Measurements from ENCODE around the gene GINS3. TPM values are rescaled to one million over a fixed set of nuclear protein-coding genes. Genes with fewer than 3 reads are reported as not detected.
A peak's percentile ranks its signal among the peaks of the same experiment; 100 is the strongest.

GINS3 gene
- polyA plus RNA-seq, 3 donors, result 0.79 to 1.8 (median 1.4) TPM

- no peak overlapping the region for H2AFZ ChIP-seq (ENCODE audit: insufficient read depth, low read depth, low read length, poor library complexity, severe bottlenecking)
- no CpG with 5 or more reads among the region's 2 CpGs for WGBS (ENCODE audit: insufficient coverage)
- no peaks in the 10 kb centered on the region for H4K20me1 ChIP-seq (ENCODE audit: insufficient read depth, low read length)
- H3K36me3 Mint-ChIP-seq, result no peaks in the 10 kb centered on the region
- H3K27me3 Mint-ChIP-seq (ENCODE audit: low read depth in 3 of 3), result peaks cover 17 to 59% (median 29%) of the 10 kb centered on the region in 3 donors
- peaks cover 3 to 18% of the 10 kb centered on the region in 2 donors for H3K27me3 ChIP-seq (ENCODE audit: control insufficient read depth in 2 of 2, insufficient read depth in 2 of 2, low read length in 2 of 2)
- H3K4me3 Mint-ChIP-seq, result no peak overlapping the region
- H3K27ac ChIP-seq (ENCODE audit: low read depth in 1 of 2, low read length in 2 of 2), result no peak overlapping the region
- TF ChIP-seq, protein P1, sequence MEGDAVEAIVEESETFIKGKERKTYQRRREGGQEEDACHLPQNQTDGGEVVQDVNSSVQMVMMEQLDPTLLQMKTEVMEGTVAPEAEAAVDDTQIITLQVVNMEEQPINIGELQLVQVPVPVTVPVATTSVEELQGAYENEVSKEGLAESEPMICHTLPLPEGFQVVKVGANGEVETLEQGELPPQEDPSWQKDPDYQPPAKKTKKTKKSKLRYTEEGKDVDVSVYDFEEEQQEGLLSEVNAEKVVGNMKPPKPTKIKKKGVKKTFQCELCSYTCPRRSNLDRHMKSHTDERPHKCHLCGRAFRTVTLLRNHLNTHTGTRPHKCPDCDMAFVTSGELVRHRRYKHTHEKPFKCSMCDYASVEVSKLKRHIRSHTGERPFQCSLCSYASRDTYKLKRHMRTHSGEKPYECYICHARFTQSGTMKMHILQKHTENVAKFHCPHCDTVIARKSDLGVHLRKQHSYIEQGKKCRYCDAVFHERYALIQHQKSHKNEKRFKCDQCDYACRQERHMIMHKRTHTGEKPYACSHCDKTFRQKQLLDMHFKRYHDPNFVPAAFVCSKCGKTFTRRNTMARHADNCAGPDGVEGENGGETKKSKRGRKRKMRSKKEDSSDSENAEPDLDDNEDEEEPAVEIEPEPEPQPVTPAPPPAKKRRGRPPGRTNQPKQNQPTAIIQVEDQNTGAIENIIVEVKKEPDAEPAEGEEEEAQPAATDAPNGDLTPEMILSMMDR (IDR thresholded peaks at IDR 0.05), result no peak
- intact Hi-C loops (cut with micrococcal nuclease), result no loop called here
- H3K4me1 Mint-ChIP-seq, result peaks cover 20% of the 10 kb centered on the region
- DNase-seq, result no peak
- no peaks in the 10 kb centered on the region for H3K36me3 ChIP-seq (replicated peaks in 1 of 2; ENCODE audit: control insufficient read depth in 1 of 2, insufficient read depth in 2 of 2, low read length in 2 of 2)
- no peaks in the 10 kb centered on the region for H3K79me2 ChIP-seq (ENCODE audit: insufficient read depth, low read length)
- H3K9me3 Mint-ChIP-seq, result peaks cover 0 to 1% (median 0%) of the 10 kb centered on the region in 7 donors
- no peaks in the 10 kb centered on the region for H3K4me1 ChIP-seq (ENCODE audit: control insufficient read depth in 1 of 2, insufficient read depth in 2 of 2, low read length in 2 of 2)
- no peak overlapping the region for H3K9ac ChIP-seq (ENCODE audit: insufficient read depth, low read length, poor library complexity, severe bottlenecking)
- H3K4me3 ChIP-seq (replicated peaks in 1 of 3; ENCODE audit: low read depth in 2 of 3, low read length in 3 of 3), result no peak overlapping the region
- no peaks in the 10 kb centered on the region for H3K9me3 ChIP-seq (replicated peaks in 1 of 2; ENCODE audit: control insufficient read depth in 1 of 2, insufficient read depth in 1 of 2, low read length in 2 of 2)
- H3K4me2 ChIP-seq (replicated peaks; ENCODE audit: extremely low read depth, low read length, poor library complexity, severe bottlenecking), result no peak overlapping the region
- no peak overlapping the region for H3K27ac Mint-ChIP-seq
Measured at GRCh38 chr16:58454178-58454577, 61.9 kb downstream of the GINS3 start.

GRCh38 chr16:58454856-58455255, 62.6 kb downstream of the GINS3 start:
- H3K4me1 Mint-ChIP-seq, result peaks cover 15% of the 10 kb centered on the region
- H3K27ac Mint-ChIP-seq, result peak overlapping the region in 2 of 7 donors; percentile 47 to 58
- Histone ChIP-seq H3K27ac (ENCODE audit: low read depth in 1 of 2, low read length in 2 of 2) (no peak overlapping the region), H3K4me3 (replicated peaks in 1 of 3; ENCODE audit: low read depth in 2 of 3, low read length in 3 of 3) (no peak overlapping the region), H3K36me3 (replicated peaks in 1 of 2; ENCODE audit: control insufficient read depth in 1 of 2, insufficient read depth in 2 of 2, low read length in 2 of 2) (no peaks in the 10 kb centered on the region), H3K4me1 (ENCODE audit: control insufficient read depth in 1 of 2, insufficient read depth in 2 of 2, low read length in 2 of 2) (no peaks in the 10 kb centered on the region), H3K79me2 (ENCODE audit: insufficient read depth, low read length) (no peaks in the 10 kb centered on the region), H3K27me3 (ENCODE audit: control insufficient read depth in 2 of 2, insufficient read depth in 2 of 2, low read length in 2 of 2) (peaks cover 3 to 21% of the 10 kb centered on the region in 2 donors), H3K9ac (ENCODE audit: insufficient read depth, low read length, poor library complexity, severe bottlenecking) (no peak overlapping the region), H3K9me3 (replicated peaks in 1 of 2; ENCODE audit: control insufficient read depth in 1 of 2, insufficient read depth in 1 of 2, low read length in 2 of 2) (no peaks in the 10 kb centered on the region), H4K20me1 (ENCODE audit: insufficient read depth, low read length) (no peaks in the 10 kb centered on the region), H3K4me2 (replicated peaks; ENCODE audit: extremely low read depth, low read length, poor library complexity, severe bottlenecking) (no peak overlapping the region), H2AFZ (ENCODE audit: insufficient read depth, low read depth, low read length, poor library complexity, severe bottlenecking) (no peak overlapping the region)
- WGBS (ENCODE audit: insufficient coverage), result 88% methylated on average over 5 of the region's 5 CpGs
- H3K36me3 Mint-ChIP-seq, result no peaks in the 10 kb centered on the region
- H3K4me3 Mint-ChIP-seq, result no peak overlapping the region
- DNase-seq, result no peak
- peaks cover 22 to 59% (median 31%) of the 10 kb centered on the region in 3 donors for H3K27me3 Mint-ChIP-seq (ENCODE audit: low read depth in 3 of 3)
- H3K9me3 Mint-ChIP-seq, result peaks cover 0 to 1% (median 0%) of the 10 kb centered on the region in 7 donors
- TF ChIP-seq, protein P1 (IDR thresholded peaks at IDR 0.05), result no peak
- intact Hi-C loops (cut with micrococcal nuclease), result no loop called here

Small RNA genes within 50 kb of the gene (small RNA-seq; reads per million reads assigned to genes)
- gene RNU6-1110P (ENCODE audit: insufficient read length, low read depth), result not detected
- gene RNU6-269P (ENCODE audit: insufficient read length, low read depth), result not detected

Other genes with a start within 250 kb of the GINS3 start
- gene CSNK2A2, start 194.4 kb upstream of the GINS3 start, polyA plus RNA-seq, result 10 to 100 TPM in 1 of 3 donors, 1 to 10 TPM in 2; 1.6 to 24.7 (median 9.2) TPM
- gene PRSS54, start 97.4 kb upstream of the GINS3 start, polyA plus RNA-seq, result not detected
- not detected for gene NDRG4, start 107.7 kb downstream of the GINS3 start, polyA plus RNA-seq
- gene SETD6, start 123.0 kb downstream of the GINS3 start, polyA plus RNA-seq, result 10 to 100 TPM in 1 of 3 donors, 1 to 10 TPM in 2; 2.5 to 13.7 (median 3.4) TPM
- 100 to 1,000 TPM in 1 of 3 donors, 10 to 100 TPM in 2; 50.8 to 182 (median 60.8) TPM for gene CNOT1, start 237.4 kb downstream of the GINS3 start, polyA plus RNA-seq